Neuron (in vitro differentiated cells): ENCODE measurements around the gene NPAS3.

Experiments
- H2AFZ ChIP-seq: one replicate; pipeline ENCODE4 v1.6.1; 2013; ENCODE audit warnings: low read depth, mild to moderate bottlenecking, inconsistent platforms, low read length, moderate library complexity
- H3K27me3 ChIP-seq: one replicate; pipeline ENCODE4 v1.6.1; 2013; ENCODE audit warnings: low read length; ENCODE audit not compliant: insufficient read depth
- H3K36me3 ChIP-seq: one replicate; pipeline ENCODE4 v1.6.1; 2013; ENCODE audit warnings: low read length; ENCODE audit not compliant: insufficient read depth
- H3K4me1 ChIP-seq: one replicate; pipeline ENCODE4 v1.6.1; 2013; ENCODE audit warnings: low read length; ENCODE audit not compliant: insufficient read depth
- H3K4me3 ChIP-seq: 2 replicates; pipeline ENCODE4 v1.5.1; 2013; ENCODE audit warnings: mild to moderate bottlenecking, low read length, moderate library complexity
- H3K9me3 ChIP-seq: one replicate; pipeline ENCODE4 v1.6.1; 2013; ENCODE audit warnings: low read length

The NPAS3 gene

GRCh38 chr14:32996343-32996742 lies 57.7 kb downstream of the NPAS3 start:
- peaks cover 5% of the 10 kb centered on the region for H3K36me3 ChIP-seq

DNA sequence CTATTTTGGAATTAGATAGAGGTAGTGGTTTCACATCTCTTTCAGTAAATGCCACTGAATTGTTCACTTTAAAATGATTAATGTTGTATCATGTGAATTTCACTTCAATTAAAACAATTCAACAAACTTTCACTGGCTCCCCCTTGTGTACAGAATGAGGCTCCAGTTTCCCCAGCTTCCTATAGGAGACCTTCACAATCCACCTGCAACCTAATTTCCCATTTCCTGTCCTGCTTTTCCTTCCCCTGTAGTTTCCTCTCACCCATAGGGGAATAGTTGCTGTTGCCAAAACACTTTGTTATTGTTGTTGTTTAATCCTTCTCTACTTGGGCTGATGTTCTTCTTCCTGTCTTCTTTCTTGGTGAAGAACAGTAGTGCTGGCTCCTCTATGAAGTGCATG lies 59.8 kb downstream of the NPAS3 start:
- Histone ChIP-seq H2AFZ (no peak overlapping the region), H3K9me3 (peaks cover 20% of the 10 kb centered on the region), H3K4me3 (no peak overlapping the region), H3K36me3 (peaks cover 5% of the 10 kb centered on the region), H3K4me1 (no peaks in the 10 kb centered on the region), H3K27me3 (no peaks in the 10 kb centered on the region)

More at GRCh38 chr14:32996343-32996742, 57.7 kb downstream of the NPAS3 start:
- Histone ChIP-seq H3K4me1 (peaks cover 7% of the 10 kb centered on the region), H3K27me3 (no peaks in the 10 kb centered on the region), H3K9me3 (peaks cover 20% of the 10 kb centered on the region), H3K4me3 (no peak overlapping the region), H2AFZ (no peak overlapping the region)

DNA sequence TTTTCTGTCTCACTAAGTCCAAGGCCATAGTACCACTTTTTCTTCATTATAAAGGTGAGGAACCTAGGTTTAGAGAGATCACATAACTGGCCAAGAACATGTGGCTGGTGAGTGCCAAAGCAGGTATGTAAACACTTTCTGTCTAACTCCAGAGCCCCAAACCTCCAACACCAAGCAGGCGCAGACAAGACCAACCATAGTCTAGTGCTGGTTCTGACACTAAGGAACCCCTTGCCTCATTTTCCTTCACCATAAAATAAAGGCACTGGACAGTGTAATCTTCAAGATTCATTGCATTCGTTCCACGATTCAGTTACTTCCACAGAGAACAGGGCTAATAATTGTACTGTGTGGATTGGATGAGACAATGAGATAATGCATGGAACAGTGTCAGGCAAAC lies 71.0 kb downstream of the NPAS3 start:
- Histone ChIP-seq H2AFZ (no peak overlapping the region), H3K4me1 (peaks cover 2% of the 10 kb centered on the region), H3K9me3 (no peaks in the 10 kb centered on the region), H3K36me3 (peaks cover 39% of the 10 kb centered on the region), H3K27me3 (no peaks in the 10 kb centered on the region), H3K4me3 (no peak overlapping the region)

DNA sequence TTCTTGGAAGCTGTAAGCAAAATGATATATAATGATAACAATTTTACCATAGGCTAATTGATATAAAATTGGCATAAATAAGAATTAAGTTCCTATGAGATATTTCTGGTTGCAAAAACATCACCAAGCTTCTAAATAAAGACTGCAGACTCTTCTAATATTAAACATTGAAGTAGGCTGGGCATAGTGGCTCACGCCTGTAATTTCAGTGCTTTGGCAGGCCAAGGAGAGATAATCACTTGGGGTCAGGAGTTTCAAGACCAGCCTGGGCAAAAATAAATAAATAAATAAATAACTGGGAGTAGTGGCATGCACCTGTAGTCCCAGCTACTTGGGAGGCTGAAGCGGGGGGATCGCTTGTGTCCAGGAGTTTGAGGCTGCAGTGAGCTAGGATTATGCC lies 71.8 kb downstream of the NPAS3 start:
- Histone ChIP-seq H3K36me3 (peaks cover 45% of the 10 kb centered on the region), H3K9me3 (no peaks in the 10 kb centered on the region), H3K27me3 (no peaks in the 10 kb centered on the region), H3K4me1 (peaks cover 2% of the 10 kb centered on the region), H3K4me3 (no peak overlapping the region), H2AFZ (no peak overlapping the region)

GRCh38 chr14:33014710-33015109 lies 76.0 kb downstream of the NPAS3 start:
- Histone ChIP-seq H2AFZ (no peak overlapping the region), H3K9me3 (no peaks in the 10 kb centered on the region), H3K36me3 (peaks cover 37% of the 10 kb centered on the region), H3K27me3 (no peaks in the 10 kb centered on the region), H3K4me1 (peaks cover 20% of the 10 kb centered on the region), H3K4me3 (no peak overlapping the region)

- H3K27me3 ChIP-seq: no peaks in the 10 kb centered on the region
Measured at GRCh38 chr14:33016613-33017012, 77.9 kb downstream of the NPAS3 start.

DNA sequence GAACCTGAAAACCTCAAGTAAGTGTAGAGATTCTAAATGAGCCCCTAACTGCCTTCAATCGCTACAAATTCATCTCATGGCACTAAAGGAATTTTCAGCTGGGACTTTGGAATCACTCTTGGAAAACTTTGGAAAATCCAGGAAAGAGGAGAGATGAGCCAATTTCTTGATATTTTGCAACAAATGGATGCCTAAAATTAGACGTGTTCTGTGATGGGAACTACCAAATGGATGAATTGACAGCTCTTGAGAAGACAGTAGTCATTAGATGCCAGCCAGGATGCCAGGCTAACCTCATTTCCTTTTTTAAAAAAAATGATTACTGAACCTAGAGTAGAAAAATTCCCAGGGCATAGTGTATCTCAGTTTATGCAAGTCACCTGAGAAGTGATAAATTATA lies 78.3 kb downstream of the NPAS3 start:
- no peaks in the 10 kb centered on the region for H3K27me3 ChIP-seq
- H2AFZ ChIP-seq: no peak overlapping the region
- peaks cover 20% of the 10 kb centered on the region for H3K4me1 ChIP-seq
- H3K4me3 ChIP-seq: no peak overlapping the region
- H3K9me3 ChIP-seq: peaks cover 2% of the 10 kb centered on the region
- peaks cover 33% of the 10 kb centered on the region for H3K36me3 ChIP-seq

More at GRCh38 chr14:33016613-33017012, 77.9 kb downstream of the NPAS3 start:
- no peaks in the 10 kb centered on the region for H3K9me3 ChIP-seq
- H3K4me3 ChIP-seq: no peak overlapping the region
- H2AFZ ChIP-seq: no peak overlapping the region
- peaks cover 20% of the 10 kb centered on the region for H3K4me1 ChIP-seq
- peaks cover 34% of the 10 kb centered on the region for H3K36me3 ChIP-seq

DNA sequence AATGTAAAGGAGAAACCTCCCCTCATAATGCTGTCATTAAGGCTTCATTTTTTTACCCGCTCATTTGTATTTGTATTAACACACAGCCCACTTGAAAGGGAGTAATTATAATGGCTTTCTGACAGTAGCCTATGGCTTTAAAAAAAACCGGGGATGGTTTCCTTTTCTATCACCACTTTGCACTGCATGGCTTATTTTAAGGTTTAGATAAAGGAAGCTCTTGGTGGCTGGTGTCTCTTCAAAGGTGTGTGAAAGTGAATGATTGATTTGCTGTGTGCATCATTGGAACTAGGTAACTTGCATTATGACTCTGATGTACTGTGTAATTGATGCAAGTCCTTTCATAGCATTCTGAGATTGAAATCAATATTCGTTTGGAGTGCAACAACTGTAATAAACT lies 80.7 kb downstream of the NPAS3 start:
- Histone ChIP-seq H2AFZ (no peak overlapping the region), H3K36me3 (peaks cover 29% of the 10 kb centered on the region), H3K9me3 (peaks cover 2% of the 10 kb centered on the region), H3K27me3 (no peaks in the 10 kb centered on the region), H3K4me1 (peaks cover 20% of the 10 kb centered on the region), H3K4me3 (no peak overlapping the region)

DNA sequence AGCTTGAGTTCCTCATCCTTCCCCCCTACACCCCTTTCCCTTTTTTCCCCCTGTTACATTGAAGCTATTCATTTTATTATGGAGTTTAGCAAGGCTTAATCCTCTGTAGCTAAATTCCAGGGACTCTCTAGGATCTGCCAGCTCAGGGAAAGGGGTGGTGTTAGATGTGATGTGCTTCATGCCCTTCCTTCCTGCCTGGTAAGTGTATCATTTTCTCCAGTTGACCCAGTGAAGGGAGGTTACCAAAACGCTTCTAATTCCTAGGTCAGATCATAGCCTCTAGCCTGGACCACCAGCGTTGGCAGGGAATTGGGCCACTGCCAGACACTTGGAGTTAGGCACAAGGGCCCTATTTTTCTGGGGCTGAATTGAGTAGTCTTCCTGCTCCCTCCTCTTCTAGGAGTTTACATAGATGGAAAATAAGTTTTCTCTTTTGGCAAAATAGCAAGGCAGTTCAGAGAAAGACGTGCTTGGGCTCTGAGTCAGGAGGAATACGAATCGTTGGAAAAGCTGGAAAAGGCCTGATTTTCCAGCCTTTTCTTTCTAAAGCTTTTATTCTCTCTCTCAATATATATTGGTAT lies 88.3 kb downstream of the NPAS3 start:
- Histone ChIP-seq H3K9me3 (peaks cover under 1% of the 10 kb centered on the region), H3K4me3 (no peak overlapping the region), H3K4me1 (peaks cover 21% of the 10 kb centered on the region), H3K36me3 (peaks cover 10% of the 10 kb centered on the region), H2AFZ (no peak overlapping the region), H3K27me3 (no peaks in the 10 kb centered on the region)

DNA sequence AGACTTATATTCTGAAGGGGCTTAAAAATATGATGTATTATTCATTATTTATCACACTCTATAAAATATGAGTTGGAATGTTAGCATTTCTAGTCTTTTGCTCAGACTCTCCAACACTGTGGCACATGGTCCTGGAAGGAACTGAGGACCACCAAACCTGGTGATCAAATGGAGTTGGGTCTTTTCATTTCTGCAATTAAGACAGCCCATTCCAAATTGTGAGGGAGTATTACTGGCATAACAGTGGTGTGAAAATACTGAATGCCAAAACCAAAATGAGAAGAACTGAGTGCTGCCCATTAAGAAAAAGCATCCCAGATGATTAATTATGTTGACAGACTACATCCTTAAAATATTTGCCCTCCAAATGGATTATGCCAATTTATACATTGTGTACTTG lies 90.8 kb downstream of the NPAS3 start:
- Histone ChIP-seq H3K36me3 (peaks cover 6% of the 10 kb centered on the region), H3K9me3 (no peaks in the 10 kb centered on the region), H3K4me3 (no peak overlapping the region), H3K27me3 (no peaks in the 10 kb centered on the region), H3K4me1 (peaks cover 21% of the 10 kb centered on the region), H2AFZ (no peak overlapping the region)

DNA sequence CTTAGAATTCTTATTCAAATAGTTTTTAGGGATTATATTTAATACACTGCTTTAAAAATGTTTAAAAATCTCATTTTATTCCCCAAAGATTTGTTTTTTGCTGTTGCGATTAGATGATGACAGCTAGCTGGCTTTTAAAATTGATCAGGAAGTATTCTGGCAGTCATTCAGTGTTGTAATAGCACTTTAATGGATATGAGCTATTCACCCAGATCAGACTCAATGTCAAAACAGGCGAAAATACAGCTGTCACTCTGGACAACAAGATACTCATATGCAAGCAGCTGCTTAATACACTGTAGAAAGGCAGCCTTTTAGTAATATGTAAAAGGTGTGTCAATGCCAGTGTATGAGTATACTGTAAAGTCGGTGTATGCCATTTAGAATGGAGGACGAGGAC lies 91.7 kb downstream of the NPAS3 start:
- peaks cover 6% of the 10 kb centered on the region for H3K36me3 ChIP-seq
- no peaks in the 10 kb centered on the region for H3K9me3 ChIP-seq
- H3K4me1 ChIP-seq: peaks cover 21% of the 10 kb centered on the region
- H2AFZ ChIP-seq: no peak overlapping the region
- no peak overlapping the region for H3K4me3 ChIP-seq
- no peaks in the 10 kb centered on the region for H3K27me3 ChIP-seq

DNA sequence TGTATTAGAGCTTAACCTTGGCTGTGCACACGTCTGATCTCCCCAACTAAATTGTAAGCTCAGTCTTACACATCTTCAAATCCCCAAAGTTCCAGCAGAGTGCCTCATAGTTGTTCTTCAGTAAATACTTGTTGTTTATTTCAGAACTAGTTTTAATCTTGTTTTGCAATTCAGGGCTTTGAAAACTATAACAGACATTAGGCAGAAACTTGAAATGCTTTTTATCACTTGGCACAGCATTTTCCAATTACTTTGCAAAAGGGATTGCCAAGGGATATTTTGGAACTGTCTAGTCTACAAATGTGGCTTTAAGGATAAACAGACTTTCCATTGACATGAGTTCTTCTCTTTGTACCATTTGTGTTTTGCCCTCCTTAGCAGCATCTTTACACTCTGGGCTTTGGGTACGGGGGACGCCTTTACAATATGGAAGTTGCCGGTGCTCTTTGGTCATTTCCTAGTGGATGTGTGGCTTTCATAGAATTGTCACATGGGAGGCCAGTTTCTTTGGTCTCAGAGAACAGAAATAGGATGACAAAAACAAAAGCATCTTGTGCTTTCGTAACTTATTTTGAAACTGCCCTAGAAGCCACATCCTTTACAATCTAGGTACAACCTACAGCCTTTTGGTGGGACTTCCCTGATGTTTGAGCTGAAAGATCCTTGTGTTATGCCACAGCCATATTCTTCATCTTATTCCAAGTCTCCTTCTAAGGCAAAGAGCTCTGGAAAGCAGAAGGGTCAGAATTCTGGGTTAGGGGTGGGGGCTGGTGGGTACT lies 96.9 kb downstream of the NPAS3 start:
- no peak overlapping the region for H2AFZ ChIP-seq
- peaks cover 7% of the 10 kb centered on the region for H3K36me3 ChIP-seq
- H3K9me3 ChIP-seq: no peaks in the 10 kb centered on the region
- H3K4me1 ChIP-seq: peaks cover 37% of the 10 kb centered on the region
- H3K4me3 ChIP-seq: no peak overlapping the region
- H3K27me3 ChIP-seq: no peaks in the 10 kb centered on the region

GRCh38 chr14:33039311-33039710 lies 100.6 kb downstream of the NPAS3 start:
- Histone ChIP-seq H3K4me3 (no peak overlapping the region), H3K27me3 (no peaks in the 10 kb centered on the region), H3K4me1 (peaks cover 30% of the 10 kb centered on the region), H3K36me3 (peaks cover 23% of the 10 kb centered on the region), H3K9me3 (peaks cover 12% of the 10 kb centered on the region), H2AFZ (no peak overlapping the region)
